ENCODE results near the gene MAN1A1.
"Not testable (repeated sequence)": the region's sequence is repeated elsewhere in the genome, so short reads cannot be mapped to it uniquely, and the experiment has no call there.

The MAN1A1 gene

DNA sequence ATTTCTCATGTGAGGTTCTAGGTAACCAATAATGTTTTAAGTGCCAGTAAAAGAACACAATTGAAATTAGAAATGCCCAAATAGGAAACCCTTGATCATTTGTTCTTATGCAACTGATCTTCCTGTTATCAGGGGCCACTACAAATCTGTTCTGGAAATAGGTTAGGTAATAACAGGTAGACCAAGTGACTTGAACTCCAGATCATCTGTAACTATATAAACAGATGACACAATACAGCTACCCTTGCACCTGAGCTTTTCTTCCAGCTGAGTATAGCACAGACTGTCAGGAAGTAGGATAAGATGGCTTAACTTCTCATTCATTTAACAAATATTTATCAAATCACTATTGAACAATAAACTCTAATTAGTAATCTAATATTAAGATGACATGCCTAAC is 52.5 kb downstream of the MAN1A1 start:
- Histone ChIP-seq H3F3A (ENCODE audit: low read depth) (no peaks in the 10 kb centered on the region), H4K20me1 (ENCODE audit: insufficient read depth, low read length, poor library complexity, severe bottlenecking) (no peaks in the 10 kb centered on the region), H3K4me3 (ENCODE audit: low read length, poor library complexity, severe bottlenecking) (no peak overlapping the region), H3K9me3 (ENCODE audit: insufficient read depth, low read depth, low read length) (no peaks in the 10 kb centered on the region), H3K9ac (ENCODE audit: low read depth, low read length, poor library complexity, severe bottlenecking) (no peak overlapping the region), H3K4me1 (ENCODE audit: insufficient read depth, low read length, poor library complexity, severe bottlenecking) (no peaks in the 10 kb centered on the region), H3K4me2 (ENCODE audit: low read depth, low read length, poor library complexity, severe bottlenecking) (no peak overlapping the region), H3K27me3 (ENCODE audit: insufficient read depth, low read length, poor library complexity, severe bottlenecking) (no peaks in the 10 kb centered on the region), H3K36me3 (ENCODE audit: insufficient read depth, low read length) (peaks cover 9% of the 10 kb centered on the region; the same call in 1 of the 2 replicates), H2AFZ (ENCODE audit: low read length) (no peak overlapping the region), H3K79me2 (ENCODE audit: insufficient read depth, low read length) (no peaks in the 10 kb centered on the region), H3K9me2 (replicated peaks; ENCODE audit: low read depth, low read length) (no peaks in the 10 kb centered on the region)
- TF ChIP-seq, protein P1, sequence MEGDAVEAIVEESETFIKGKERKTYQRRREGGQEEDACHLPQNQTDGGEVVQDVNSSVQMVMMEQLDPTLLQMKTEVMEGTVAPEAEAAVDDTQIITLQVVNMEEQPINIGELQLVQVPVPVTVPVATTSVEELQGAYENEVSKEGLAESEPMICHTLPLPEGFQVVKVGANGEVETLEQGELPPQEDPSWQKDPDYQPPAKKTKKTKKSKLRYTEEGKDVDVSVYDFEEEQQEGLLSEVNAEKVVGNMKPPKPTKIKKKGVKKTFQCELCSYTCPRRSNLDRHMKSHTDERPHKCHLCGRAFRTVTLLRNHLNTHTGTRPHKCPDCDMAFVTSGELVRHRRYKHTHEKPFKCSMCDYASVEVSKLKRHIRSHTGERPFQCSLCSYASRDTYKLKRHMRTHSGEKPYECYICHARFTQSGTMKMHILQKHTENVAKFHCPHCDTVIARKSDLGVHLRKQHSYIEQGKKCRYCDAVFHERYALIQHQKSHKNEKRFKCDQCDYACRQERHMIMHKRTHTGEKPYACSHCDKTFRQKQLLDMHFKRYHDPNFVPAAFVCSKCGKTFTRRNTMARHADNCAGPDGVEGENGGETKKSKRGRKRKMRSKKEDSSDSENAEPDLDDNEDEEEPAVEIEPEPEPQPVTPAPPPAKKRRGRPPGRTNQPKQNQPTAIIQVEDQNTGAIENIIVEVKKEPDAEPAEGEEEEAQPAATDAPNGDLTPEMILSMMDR (conservative IDR thresholded peaks at IDR 0.05; ENCODE audit: low read length): no peak
- no peak for TF ChIP-seq EZH2phosphoT487 (IDR thresholded peaks at IDR 0.05; ENCODE audit: borderline replicate concordance)

DNA sequence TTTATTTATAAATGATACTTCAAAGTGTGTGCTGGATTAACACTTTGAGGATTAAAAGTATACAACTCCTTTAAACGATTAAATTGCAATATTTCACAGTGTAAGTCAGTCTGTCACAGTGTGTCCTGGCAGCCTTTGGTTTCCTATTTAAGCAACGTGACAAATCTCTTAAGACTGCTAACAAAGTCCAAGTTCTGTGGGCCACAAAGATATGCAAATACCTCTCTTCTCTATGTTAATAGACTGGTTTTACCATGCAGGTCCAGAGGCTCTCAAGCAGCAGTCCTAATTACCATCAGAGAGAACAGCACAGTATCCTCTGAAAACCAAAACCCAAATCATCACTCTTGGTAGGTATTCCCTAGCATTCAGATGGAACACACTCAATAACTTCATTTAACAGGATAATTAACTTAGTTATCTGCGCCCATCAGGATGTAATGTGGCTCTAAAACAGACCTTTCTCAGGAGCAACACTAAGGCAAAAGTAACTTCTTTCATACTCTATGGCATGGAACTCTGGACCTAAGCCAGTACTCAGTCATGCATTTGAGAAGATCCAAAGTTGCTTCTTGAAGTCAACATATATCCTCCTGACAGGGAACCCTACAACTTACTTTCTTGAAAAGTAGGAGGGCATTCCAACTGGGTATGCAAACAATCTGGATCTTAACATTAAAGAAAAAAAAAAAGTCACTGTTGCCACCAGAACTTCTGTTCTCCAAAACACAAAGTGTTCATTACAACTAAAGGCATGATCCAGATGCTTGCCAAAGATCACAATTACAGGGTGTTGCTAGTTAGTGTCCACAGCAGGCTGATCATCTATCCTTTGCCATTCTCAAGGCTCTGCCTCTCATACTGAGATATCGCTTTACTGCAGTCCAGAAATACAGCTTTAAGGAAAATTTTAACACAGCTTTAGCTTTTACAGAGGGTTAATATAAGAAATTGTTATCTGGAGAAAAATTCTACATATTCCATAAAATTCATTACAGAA is 53.2 kb downstream of the MAN1A1 start:
- H3K79me2 ChIP-seq (ENCODE audit: insufficient read depth, low read length): no peaks in the 10 kb centered on the region
- TF ChIP-seq, protein P1 (conservative IDR thresholded peaks at IDR 0.05; ENCODE audit: low read length): no peak
- TF ChIP-seq EZH2phosphoT487 (IDR thresholded peaks at IDR 0.05; ENCODE audit: borderline replicate concordance): no peak
- no peak overlapping the region for H3K9ac ChIP-seq (ENCODE audit: low read depth, low read length, poor library complexity, severe bottlenecking)
- H3F3A ChIP-seq (ENCODE audit: low read depth): no peaks in the 10 kb centered on the region
- H3K36me3 ChIP-seq (ENCODE audit: insufficient read depth, low read length): peaks cover 9% of the 10 kb centered on the region; the same call in 1 of the 2 replicates
- no peaks in the 10 kb centered on the region for H4K20me1 ChIP-seq (ENCODE audit: insufficient read depth, low read length, poor library complexity, severe bottlenecking)
- no peaks in the 10 kb centered on the region; the same call in 1 of the 2 replicates for H3K9me3 ChIP-seq (ENCODE audit: insufficient read depth, low read depth, low read length)
- no peaks in the 10 kb centered on the region for H3K27me3 ChIP-seq (ENCODE audit: insufficient read depth, low read length, poor library complexity, severe bottlenecking)
- H3K9me2 ChIP-seq (replicated peaks; ENCODE audit: low read depth, low read length): no peaks in the 10 kb centered on the region
- no peak overlapping the region for H3K4me3 ChIP-seq (ENCODE audit: low read length, poor library complexity, severe bottlenecking)
- no peaks in the 10 kb centered on the region for H3K4me1 ChIP-seq (ENCODE audit: insufficient read depth, low read length, poor library complexity, severe bottlenecking)
- H3K4me2 ChIP-seq (ENCODE audit: low read depth, low read length, poor library complexity, severe bottlenecking): no peak overlapping the region
- no peak overlapping the region for H2AFZ ChIP-seq (ENCODE audit: low read length)

GRCh38 chr6:119294984-119295383 is 54.6 kb downstream of the MAN1A1 start:
- Histone ChIP-seq H3K4me1 (ENCODE audit: insufficient read depth, low read length, poor library complexity, severe bottlenecking) (no peaks in the 10 kb centered on the region), H3K4me2 (ENCODE audit: low read depth, low read length, poor library complexity, severe bottlenecking) (no peak overlapping the region), H3K27me3 (ENCODE audit: insufficient read depth, low read length, poor library complexity, severe bottlenecking) (no peaks in the 10 kb centered on the region), H3F3A (ENCODE audit: low read depth) (no peaks in the 10 kb centered on the region), H3K36me3 (ENCODE audit: insufficient read depth, low read length) (peaks cover 8% of the 10 kb centered on the region; the same call in 1 of the 2 replicates), H3K9me2 (replicated peaks; ENCODE audit: low read depth, low read length) (no peaks in the 10 kb centered on the region), H3K9ac (ENCODE audit: low read depth, low read length, poor library complexity, severe bottlenecking) (no peak overlapping the region), H3K9me3 (ENCODE audit: insufficient read depth, low read depth, low read length) (no peaks in the 10 kb centered on the region; the same call in 1 of the 2 replicates), H3K79me2 (ENCODE audit: insufficient read depth, low read length) (no peaks in the 10 kb centered on the region), H4K20me1 (ENCODE audit: insufficient read depth, low read length, poor library complexity, severe bottlenecking) (no peaks in the 10 kb centered on the region), H2AFZ (ENCODE audit: low read length) (no peak overlapping the region), H3K4me3 (ENCODE audit: low read length, poor library complexity, severe bottlenecking) (no peak overlapping the region)
- TF ChIP-seq, protein P1 (conservative IDR thresholded peaks at IDR 0.05; ENCODE audit: low read length): no peak
- no peak for TF ChIP-seq EZH2phosphoT487 (IDR thresholded peaks at IDR 0.05; ENCODE audit: borderline replicate concordance)

GRCh38 chr6:119291060-119291459 is 58.5 kb downstream of the MAN1A1 start:
- not testable (repeated sequence) for H3K9me3 ChIP-seq (ENCODE audit: insufficient read depth, low read depth, low read length); H3K4me1 ChIP-seq (ENCODE audit: insufficient read depth, low read length, poor library complexity, severe bottlenecking); H3K27me3 ChIP-seq (ENCODE audit: insufficient read depth, low read length, poor library complexity, severe bottlenecking); H3K79me2 ChIP-seq (ENCODE audit: insufficient read depth, low read length); H3K4me2 ChIP-seq (ENCODE audit: low read depth, low read length, poor library complexity, severe bottlenecking); H3K4me3 ChIP-seq (ENCODE audit: low read length, poor library complexity, severe bottlenecking); H2AFZ ChIP-seq (ENCODE audit: low read length); H3K9me2 ChIP-seq (replicated peaks; ENCODE audit: low read depth, low read length); H3K9ac ChIP-seq (ENCODE audit: low read depth, low read length, poor library complexity, severe bottlenecking); H4K20me1 ChIP-seq (ENCODE audit: insufficient read depth, low read length, poor library complexity, severe bottlenecking); H3F3A ChIP-seq (ENCODE audit: low read depth)
- peaks cover 14% of the 10 kb centered on the region; the same call in 1 of the 2 replicates for H3K36me3 ChIP-seq (ENCODE audit: insufficient read depth, low read length)

Data from Loucy (cell line).